Hepatocyte (in vitro differentiated cells): ENCODE data around the gene SRD5A1. TPM values are rescaled to one million over a fixed set of nuclear protein-coding genes. Genes with fewer than 3 reads are reported as not detected.

Experiments used
- DNase-seq: peaks from one replicate; pipeline ENCODE4 v3.0.0-alpha.2; 2016; ENCODE audit warnings: low spot score
- H2AFZ ChIP-seq: fragments of 200-600 bp; sonication (generic); 2 replicates; pipeline ENCODE4 v1.6.0; 2016; ENCODE audit warnings: antibody characterized with exemption, mild to moderate bottlenecking
- H3K27ac ChIP-seq: fragments of 200-600 bp; sonication (generic); 2 replicates; pipeline ENCODE4 v1.5.1; 2016; ENCODE audit warnings: mild to moderate bottlenecking
- H3K27me3 ChIP-seq: fragments of 200-600 bp; sonication (generic); 2 replicates; pipeline ENCODE4 v1.6.1; 2016
- H3K36me3 ChIP-seq: fragments of 200-600 bp; sonication (generic); replicated peaks from 2 replicates; pipeline ENCODE4 v1.5.1; 2016; ENCODE audit warnings: low read depth; ENCODE audit not compliant: insufficient read depth
- H3K4me1 ChIP-seq: fragments of 200-600 bp; sonication (generic); 2 replicates; pipeline ENCODE4 v1.5.1; 2016; ENCODE audit warnings: mild to moderate bottlenecking, moderate library complexity; ENCODE audit not compliant: insufficient read depth
- H3K4me2 ChIP-seq: fragments of 200-600 bp; sonication (generic); 2 replicates; pipeline ENCODE4 v1.6.0; 2016
- H3K4me3 ChIP-seq: fragments of 200-600 bp; sonication (generic); 2 replicates; pipeline ENCODE4 v1.5.1; 2016; ENCODE audit warnings: mild to moderate bottlenecking
- H3K79me2 ChIP-seq: fragments of 200-600 bp; sonication (generic); 2 replicates; pipeline ENCODE4 v1.6.0; 2017; ENCODE audit warnings: mild to moderate bottlenecking
- H3K9me2 ChIP-seq: fragments of 200-600 bp; sonication (generic); replicated peaks from 2 replicates; pipeline ENCODE4 v1.6.0; 2017; ENCODE audit warnings: mild to moderate bottlenecking; ENCODE audit not compliant: insufficient read depth
- H3K9me3 ChIP-seq: fragments of 200-600 bp; sonication (generic); 2 replicates; pipeline ENCODE4 v1.5.1; 2016; ENCODE audit warnings: low read depth, mild to moderate bottlenecking
- H4K20me1 ChIP-seq: fragments of 200-600 bp; sonication (generic); 2 replicates; pipeline ENCODE4 v1.6.0; 2016; ENCODE audit warnings: mild to moderate bottlenecking; ENCODE audit not compliant: insufficient read depth, poor library complexity, severe bottlenecking
- EZH2 ChIP-seq: fragments of 200-600 bp; sonication (generic); IDR thresholded peaks from 2 replicates; pipeline ENCODE4 v1.6.1; 2016; ENCODE audit warnings: antibody characterized with exemption, mild to moderate bottlenecking, borderline replicate concordance
- EZH2phosphoT487 ChIP-seq: fragments of 200-600 bp; sonication (generic); IDR thresholded peaks from one replicate; pipeline ENCODE4 v1.6.1; 2018; ENCODE audit warnings: antibody characterized with exemption, mild to moderate bottlenecking, low read depth, moderate library complexity; ENCODE audit not compliant: unreplicated experiment, severe bottlenecking
- WGBS: methylation state at CpG from one replicate; pipeline ENCODE4 v1.1.6; 2016; ENCODE audit warnings: low lambda C conversion rate; ENCODE audit errors: missing lambda C conversion rate; 5-methylcytosine and 5-hydroxymethylcytosine counted together
- polyA plus RNA-seq: library from polyadenylated mRNA; unstranded; fragments of >200 nt; fragmentation: Nextera tagmentation; extraction: Ambion mirVana; gene quantifications from 2 replicates; pipeline ENCODE4 v1.2.1, GENCODE V29; 2016
- total RNA-seq: library from RNA; depleted of rRNA; stranded (reverse); fragments of >200 nt; gene quantifications from 2 replicates; pipeline ENCODE4 v1.2.3, GENCODE V29; 2014
- TF ChIP-seq, protein P1 (sequence below): fragments of 200-600 bp; sonication (generic); IDR thresholded peaks from 2 replicates; pipeline ENCODE4 v1.5.1; 2016; ENCODE audit warnings: antibody characterized with exemption, mild to moderate bottlenecking; ENCODE audit not compliant: poor library complexity

Gene SRD5A1
- total and polyA plus RNA-seq, 2 experiments from 2014 or later, result 8.6 to 12.1 TPM

DNA sequence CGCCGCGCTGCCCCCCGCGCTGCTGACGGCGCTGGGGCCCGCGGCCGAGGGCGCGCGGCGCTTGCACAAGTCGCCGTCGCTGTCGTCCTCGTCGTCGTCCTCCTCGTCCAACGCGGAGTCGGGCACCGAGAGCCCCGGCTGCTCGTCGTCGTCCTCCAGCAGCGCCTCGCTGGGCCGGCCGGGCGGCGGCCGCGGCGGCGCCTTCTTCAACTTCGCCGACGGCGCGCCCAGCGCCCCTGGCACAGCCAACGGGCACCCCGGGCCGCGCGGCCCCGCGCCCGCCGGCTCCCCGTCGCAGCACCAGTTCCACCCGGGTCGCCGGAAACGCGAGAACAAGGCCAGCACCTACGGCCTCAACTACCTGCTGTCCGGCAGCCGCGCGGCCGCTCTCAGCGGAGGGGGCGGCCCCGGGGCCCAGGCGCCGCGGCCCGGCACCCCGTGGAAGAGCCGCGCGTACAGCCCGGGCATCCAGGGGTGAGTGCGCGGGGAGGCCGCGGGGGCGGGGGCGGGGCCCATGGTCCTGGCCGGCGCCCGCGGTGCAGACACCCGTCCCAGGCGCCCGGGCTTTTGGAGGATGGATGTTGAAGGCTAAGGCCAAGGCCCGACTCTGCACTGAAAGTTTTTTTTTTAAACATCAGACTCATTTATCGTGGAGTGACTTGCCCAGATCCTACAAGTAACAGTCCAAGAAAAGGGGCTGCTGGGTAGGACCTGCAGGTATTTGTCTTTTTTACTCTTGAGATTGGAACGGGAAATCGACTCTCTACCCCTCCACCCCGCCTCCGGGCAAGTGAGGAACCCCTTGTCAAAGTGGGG is 81.2 kb downstream of the SRD5A1 start:
- Histone ChIP-seq H2AFZ (peak overlapping the region; percentile 21), H3K27ac (peak overlapping the region; percentile 48), H3K9me3 (no peaks in the 10 kb centered on the region), H3K4me3 (peak overlapping the region; percentile 84), H3K4me2 (peak overlapping the region; percentile 86), H3K27me3 (no peaks in the 10 kb centered on the region), H3K4me1 (peaks cover 28% of the 10 kb centered on the region), H4K20me1 (peaks cover 50% of the 10 kb centered on the region), H3K9me2 (no peaks in the 10 kb centered on the region), H3K36me3 (no peaks in the 10 kb centered on the region), H3K79me2 (peaks cover 51% of the 10 kb centered on the region)
- TF ChIP-seq, protein P1, sequence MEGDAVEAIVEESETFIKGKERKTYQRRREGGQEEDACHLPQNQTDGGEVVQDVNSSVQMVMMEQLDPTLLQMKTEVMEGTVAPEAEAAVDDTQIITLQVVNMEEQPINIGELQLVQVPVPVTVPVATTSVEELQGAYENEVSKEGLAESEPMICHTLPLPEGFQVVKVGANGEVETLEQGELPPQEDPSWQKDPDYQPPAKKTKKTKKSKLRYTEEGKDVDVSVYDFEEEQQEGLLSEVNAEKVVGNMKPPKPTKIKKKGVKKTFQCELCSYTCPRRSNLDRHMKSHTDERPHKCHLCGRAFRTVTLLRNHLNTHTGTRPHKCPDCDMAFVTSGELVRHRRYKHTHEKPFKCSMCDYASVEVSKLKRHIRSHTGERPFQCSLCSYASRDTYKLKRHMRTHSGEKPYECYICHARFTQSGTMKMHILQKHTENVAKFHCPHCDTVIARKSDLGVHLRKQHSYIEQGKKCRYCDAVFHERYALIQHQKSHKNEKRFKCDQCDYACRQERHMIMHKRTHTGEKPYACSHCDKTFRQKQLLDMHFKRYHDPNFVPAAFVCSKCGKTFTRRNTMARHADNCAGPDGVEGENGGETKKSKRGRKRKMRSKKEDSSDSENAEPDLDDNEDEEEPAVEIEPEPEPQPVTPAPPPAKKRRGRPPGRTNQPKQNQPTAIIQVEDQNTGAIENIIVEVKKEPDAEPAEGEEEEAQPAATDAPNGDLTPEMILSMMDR, result no peak
- TF ChIP-seq EZH2phosphoT487 (no peak), EZH2 (no peak)
- peak; percentile 57 for DNase-seq
- 1% methylated on average over 75 of the region's 99 CpGs for WGBS

DNA sequence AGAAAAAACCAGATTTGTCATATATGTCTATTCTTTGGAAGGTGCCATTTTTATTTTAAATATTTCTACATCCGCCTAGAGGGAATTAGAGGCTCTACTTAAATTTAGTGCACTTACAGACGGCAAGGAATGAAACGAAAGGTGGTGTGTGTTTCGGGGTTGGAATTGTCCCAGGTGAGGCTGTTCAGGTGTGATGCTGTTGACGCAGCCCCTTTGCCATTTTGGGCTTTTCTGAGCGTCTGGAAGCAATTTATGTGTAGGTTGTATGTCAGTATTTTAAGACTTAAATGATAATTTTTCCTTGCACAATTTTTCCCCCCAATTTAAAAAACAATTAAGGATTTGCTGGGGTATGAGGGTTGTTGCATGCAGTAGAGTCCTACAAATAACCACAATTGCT is 82.0 kb downstream of the SRD5A1 start:
- H4K20me1 ChIP-seq, result peaks cover 58% of the 10 kb centered on the region
- no peaks in the 10 kb centered on the region for H3K9me3 ChIP-seq
- H3K27me3 ChIP-seq, result no peaks in the 10 kb centered on the region
- H3K27ac ChIP-seq, result no peak overlapping the region
- WGBS, result 51% methylated on average over 6 of the region's 6 CpGs
- DNase-seq, result no peak
- H3K36me3 ChIP-seq, result no peaks in the 10 kb centered on the region
- TF ChIP-seq EZH2 (no peak), EZH2phosphoT487 (no peak)
- TF ChIP-seq, protein P1, result no peak
- H2AFZ ChIP-seq, result no peak overlapping the region
- H3K9me2 ChIP-seq, result no peaks in the 10 kb centered on the region
- peak overlapping the region; percentile 86 for H3K4me2 ChIP-seq
- peak overlapping the region; percentile 84 for H3K4me3 ChIP-seq
- peaks cover 28% of the 10 kb centered on the region for H3K4me1 ChIP-seq
- peaks cover 59% of the 10 kb centered on the region for H3K79me2 ChIP-seq

DNA sequence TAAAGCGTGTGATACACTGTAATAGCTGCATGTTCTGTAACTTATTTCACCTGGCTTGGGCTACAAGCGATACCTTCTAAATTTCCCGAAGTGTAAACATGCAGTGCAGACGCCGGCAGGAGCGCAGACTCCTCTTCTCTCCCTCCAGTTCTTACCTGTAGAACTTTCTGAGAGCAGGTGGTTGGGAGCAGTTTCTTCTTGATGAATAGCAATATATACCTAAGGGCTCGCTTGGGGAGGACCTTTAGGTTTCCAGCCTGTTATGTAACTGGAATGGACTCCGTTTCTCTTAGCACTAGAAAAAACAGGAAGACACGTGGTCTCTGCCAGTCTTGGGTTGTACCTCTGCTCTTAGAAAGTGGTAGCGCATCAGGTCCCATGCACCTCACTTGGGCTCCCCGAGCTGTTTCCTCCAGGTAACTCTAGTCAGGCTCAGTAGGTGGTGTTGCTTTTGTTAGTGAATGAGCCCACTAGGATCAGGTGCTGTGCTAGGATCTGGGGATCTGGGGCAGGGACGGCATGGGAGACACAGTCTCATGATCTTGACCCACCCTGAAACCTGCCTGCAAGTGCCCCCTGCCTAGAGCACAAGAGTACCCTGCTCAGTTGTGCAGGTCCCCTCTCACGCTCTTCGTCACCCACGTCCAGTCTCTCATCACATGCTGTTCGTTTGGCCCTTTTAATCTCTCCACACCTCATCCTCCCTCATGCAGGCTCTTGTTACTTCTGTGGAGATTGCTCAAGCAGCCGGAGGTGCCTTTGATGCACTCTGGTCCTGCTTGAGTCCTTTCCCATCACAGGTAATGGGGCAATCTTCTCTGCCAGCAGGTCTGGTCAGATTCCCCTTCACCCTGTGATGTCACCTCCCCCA is 82.8 kb downstream of the SRD5A1 start:
- Histone ChIP-seq H3K9me3 (no peaks in the 10 kb centered on the region), H2AFZ (no peak overlapping the region), H3K27ac (no peak overlapping the region), H3K9me2 (no peaks in the 10 kb centered on the region), H4K20me1 (peaks cover 65% of the 10 kb centered on the region), H3K27me3 (no peaks in the 10 kb centered on the region), H3K79me2 (peaks cover 67% of the 10 kb centered on the region), H3K4me3 (peak overlapping the region; percentile 84), H3K4me2 (peak overlapping the region; percentile 86), H3K4me1 (peaks cover 32% of the 10 kb centered on the region), H3K36me3 (no peaks in the 10 kb centered on the region)
- no peak for DNase-seq
- TF ChIP-seq, protein P1, result no peak
- TF ChIP-seq EZH2phosphoT487 (no peak), EZH2 (no peak)
- 65% methylated on average over 17 of the region's 17 CpGs for WGBS
